ENCODE data around the gene TMEM198.

- TF ChIP-seq CTCF (IDR thresholded peaks at IDR 0.05 in 2 of 3, conservative IDR thresholded peaks at IDR 0.05 in 1 of 3; ENCODE audit: insufficient read depth in 2 of 3, low read depth in 1 of 3, low read length in 3 of 3) (no peak), RAD21 (CRISPR knock-in tag; conservative IDR thresholded peaks at IDR 0.05 in 1 of 2, IDR thresholded peaks at IDR 0.05 in 1 of 2) (no peak), GABPA (tag; conservative IDR thresholded peaks at IDR 0.05; ENCODE audit: low read depth) (no peak), TEAD4 (IDR thresholded peaks at IDR 0.05; ENCODE audit: low read length) (no peak), TEAD4 (CRISPR knock-in tag; IDR thresholded peaks at IDR 0.05; ENCODE audit: borderline replicate concordance) (no peak), PATZ1 (CRISPR knock-in tag; IDR thresholded peaks at IDR 0.05; ENCODE audit: borderline replicate concordance) (no peak), ZZZ3 (IDR thresholded peaks at IDR 0.05) (no peak), EZH2 (IDR thresholded peaks at IDR 0.05; ENCODE audit: borderline replicate concordance, low read depth, low read length) (no peak), ATF2 (CRISPR knock-in tag; IDR thresholded peaks at IDR 0.05) (no peak)
These were observed 6.9 kb upstream of the TMEM198 start for GRCh38 chr2:219536967-219537366.

All from K562 (cell line).